GM19193 (cell line): ENCODE data around the gene BCL6.

Source experiments
- POLR2A ChIP-seq: IDR thresholded peaks from 4 replicates; pipeline ENCODE4 v1.6.1; 2011; ENCODE audit not compliant: insufficient read depth, insufficient read length; ENCODE audit errors: extremely low read depth

The BCL6 gene

GRCh38 chr3:187746059-187746441, 782 bp upstream of the BCL6 start:
- no peak for TF ChIP-seq POLR2A

DNA sequence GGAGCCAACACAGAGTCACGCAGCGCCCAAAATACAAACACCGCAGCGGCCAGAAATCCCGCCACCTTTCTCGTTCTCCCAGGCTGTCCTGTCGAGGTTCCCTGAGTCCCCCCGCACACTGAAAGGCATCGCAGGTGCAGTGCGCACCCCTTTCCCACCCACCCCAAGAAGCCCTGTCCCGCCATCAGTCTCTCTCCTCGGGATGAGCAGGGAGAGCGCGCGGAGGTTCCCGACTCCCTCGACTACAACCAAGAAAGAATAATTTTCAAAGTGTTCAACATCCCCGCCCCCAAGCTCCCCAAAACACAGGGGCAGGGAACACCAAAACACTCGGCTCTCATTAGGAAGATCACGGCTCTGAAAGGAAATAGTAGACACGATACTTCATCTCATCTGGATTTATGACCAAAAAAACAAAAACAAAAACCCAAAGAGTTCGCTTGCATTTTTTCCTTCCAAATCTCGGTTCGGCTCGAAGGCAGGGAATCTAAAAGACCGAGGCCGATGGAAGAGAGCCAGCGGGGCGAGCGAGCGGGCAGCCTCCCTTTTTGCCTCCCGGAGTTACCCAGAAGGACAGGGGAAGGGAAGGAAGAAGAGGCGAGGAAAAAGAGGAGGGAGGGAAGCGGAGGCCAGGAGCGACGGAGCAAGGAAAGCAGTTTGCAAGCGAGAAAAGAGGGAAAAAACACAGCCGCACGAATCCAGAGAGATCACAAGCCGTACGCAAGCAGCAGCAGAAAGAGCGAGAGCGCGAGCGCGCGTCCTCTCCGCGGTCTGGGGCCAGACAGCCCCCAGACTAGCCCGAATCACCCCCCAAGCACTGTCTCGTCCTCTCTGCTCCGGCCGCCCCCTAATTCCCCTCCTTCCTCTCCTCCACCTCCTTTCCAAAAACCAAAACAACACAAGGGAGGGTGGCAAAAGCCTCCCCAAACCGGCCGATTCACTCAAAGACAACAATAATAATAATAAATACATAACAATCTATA, 808 bp downstream of the BCL6 start:
- no peak for TF ChIP-seq POLR2A

DNA sequence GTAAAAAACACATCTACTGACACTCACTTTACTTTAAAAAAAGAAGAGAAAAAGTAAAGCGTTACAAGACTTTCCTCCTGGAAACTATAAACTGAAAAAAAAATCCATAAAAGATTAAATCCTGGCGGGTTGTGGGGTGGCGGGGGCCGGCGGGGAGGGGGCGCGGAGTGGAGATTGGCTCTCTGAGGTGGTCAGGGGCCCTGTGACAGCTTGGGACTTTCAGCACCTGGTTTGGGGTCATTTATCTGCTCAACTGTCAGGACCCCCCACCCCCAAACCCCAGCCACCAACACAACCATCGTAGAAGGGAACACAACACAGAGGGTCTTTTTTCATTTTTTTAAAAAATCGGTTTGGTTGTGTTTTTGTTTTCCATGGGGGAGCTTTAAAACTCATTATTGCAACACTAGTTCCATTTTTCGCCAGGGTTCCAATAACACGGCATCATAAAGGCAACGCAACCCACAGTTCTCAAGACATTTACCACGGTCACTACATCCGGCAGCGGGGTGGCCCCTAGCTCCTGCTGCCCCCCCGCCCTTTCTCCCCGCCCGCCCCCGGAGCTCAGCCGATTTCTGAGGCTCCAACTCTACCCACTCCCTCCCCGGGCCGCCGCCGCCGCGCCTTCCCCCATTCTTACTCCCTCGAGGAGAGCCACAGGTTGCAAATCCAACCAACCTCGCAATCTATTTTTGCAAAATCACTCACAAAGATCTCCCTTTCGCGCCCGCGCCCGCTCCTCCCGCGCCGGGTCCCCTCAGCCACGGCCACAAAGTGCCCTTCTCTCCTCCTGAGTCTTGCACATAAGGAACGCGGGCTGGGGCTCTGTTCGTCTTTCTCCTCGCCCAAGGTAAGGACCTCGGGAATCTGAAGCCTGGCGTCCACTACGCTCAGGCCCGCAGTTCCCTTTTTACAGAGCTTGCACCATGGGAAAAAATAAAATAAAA, 1.8 kb downstream of the BCL6 start:
- no peak for TF ChIP-seq POLR2A

DNA sequence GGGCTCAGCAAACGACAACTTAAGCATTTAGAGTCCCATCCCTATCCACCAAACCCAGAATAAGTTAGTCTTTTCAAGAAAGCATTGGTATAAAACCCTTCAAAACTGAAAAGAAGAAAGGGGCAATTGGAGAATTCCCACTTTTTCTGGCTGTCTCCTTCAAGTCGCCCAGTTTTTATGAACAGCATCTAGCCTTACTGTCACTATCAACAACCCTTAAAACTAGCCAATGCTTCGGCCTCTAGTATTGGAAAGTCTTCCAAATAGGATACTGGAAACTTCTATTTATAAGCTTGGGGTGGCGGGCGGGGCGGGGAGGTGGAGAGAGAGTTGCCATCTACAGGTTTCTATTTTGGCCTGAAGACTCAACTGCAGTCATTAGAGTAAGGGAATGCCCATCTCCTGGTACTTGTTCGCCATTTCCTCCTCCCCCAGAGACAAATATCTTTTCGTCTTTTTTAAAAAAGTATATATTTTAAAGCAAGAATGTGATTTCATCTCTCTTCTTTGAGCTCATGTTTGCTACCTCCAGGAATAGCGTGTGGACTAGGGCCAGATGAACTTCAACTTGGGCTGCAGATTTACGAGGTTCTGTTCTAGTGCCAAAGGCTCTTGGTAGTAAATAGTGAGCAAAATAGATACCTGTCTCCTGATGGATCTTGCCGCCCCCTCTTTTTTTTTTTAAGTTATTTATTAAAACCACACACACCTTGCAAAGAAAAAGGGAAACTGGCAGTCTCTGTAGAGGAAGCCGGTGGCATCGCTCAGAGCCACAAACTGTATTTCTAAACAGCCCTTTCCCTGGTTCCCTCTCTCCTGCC, 2.7 kb downstream of the BCL6 start:
- no peak for TF ChIP-seq POLR2A

- no peak for TF ChIP-seq POLR2A
These were observed 3.6 kb downstream of the BCL6 start for GRCh38 chr3:187741403-187742350.

- TF ChIP-seq POLR2A, result no peak
These were observed 4.6 kb downstream of the BCL6 start for GRCh38 chr3:187740421-187741399.

- TF ChIP-seq POLR2A, result no peak
These were observed 5.5 kb downstream of the BCL6 start for GRCh38 chr3:187739561-187740332.

- TF ChIP-seq POLR2A, result no peak
These were observed 6.1 kb downstream of the BCL6 start for GRCh38 chr3:187739094-187739560.

DNA sequence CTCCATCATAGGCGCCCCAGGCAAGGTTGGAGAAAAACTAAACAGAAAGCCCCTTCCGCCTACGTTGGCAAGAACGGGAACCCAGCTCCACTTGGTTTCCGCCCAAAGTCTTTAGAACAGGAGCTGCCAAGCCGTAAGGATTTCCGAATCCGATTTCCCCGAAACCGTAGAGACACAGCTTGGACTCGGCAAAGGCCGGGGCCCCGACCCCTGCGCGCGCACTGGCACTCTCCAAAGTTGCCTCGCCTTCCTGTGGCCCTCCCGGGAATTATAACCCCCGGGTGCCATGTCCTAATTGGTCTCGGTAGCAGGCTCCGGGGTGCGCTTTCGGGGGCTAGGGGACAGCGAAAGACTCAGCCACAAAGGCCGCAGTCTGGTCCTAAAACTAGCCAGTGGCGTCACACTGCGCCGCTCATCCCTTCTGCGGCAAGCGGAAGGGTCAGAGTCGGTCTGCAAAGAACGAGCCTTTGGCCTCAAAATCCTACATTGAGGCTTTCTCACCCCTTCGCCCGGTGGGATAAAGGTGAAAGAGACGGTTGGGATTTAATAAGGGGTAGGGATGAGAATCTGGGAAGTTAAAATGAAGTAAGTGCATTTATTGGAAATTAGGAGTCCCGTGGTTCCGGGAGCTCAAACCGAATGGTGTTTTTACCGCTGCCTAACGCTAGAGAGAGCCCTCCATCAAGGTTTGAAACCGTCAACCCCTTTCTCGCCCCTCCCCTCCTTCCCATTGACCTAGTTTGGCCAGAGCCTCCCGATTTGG, 6.8 kb downstream of the BCL6 start:
- TF ChIP-seq POLR2A, result no peak

- TF ChIP-seq POLR2A, result no peak
These were observed 7.3 kb downstream of the BCL6 start for GRCh38 chr3:187738071-187738330.

DNA sequence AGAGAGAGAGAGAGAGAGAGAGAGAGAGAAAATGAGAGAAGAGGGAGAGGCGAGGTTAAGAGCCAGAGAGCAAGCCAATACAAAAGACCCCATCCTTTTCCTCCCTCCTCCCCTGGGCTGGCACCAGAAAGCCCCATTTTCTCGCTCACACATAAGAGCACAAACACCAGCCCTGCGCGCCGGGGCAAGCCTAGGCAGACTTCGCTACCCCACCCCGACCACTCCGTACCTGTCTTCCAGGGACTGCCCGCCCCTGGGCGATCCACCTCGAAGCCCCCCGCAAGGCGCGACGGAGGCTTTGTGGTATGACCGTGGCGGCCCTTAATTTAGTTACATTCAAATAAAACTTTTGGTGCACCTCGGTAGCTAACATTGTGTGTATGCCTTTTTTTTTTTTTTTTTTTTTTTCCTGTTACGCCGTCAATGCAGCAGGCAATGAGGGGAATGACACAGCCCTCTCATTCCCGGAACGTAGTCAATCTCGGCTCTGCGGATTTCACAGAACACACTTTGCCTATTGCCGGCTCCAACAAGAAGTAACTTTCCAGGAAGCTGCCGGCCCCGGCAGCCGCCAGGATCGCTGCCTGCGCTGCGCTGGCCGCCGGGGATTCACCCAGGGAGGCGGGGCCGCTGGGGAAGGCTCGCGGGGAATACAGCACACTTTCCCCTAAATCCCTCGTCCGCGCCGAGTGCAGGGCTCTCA, 7.7 kb downstream of the BCL6 start:
- no peak for TF ChIP-seq POLR2A

DNA sequence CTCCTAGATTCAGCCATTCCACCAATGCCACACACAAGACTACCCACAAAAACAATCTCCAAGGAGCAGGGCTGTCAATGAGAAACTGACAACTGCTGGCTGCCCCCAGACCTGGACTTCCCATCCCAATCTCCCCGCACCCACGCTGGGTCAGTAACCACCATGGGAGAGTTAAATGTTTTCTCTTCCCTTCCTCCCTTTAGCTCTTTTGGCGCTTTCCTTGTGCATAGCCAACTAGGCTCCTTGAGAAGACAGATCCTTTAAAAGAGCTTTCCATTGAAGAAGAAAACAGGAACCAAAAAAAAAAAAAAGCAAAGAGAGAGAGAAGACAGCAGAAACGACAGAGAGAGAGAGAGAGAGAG, 8.3 kb downstream of the BCL6 start:
- TF ChIP-seq POLR2A, result no peak
